Endometrium (tissue), 2 donors: ENCODE measurements around the gene GBX1.

ENCODE experiments used
- FAIRE-seq: peaks from 2 replicates; lab custom pipeline; 2012; peaks lifted over from hg19 to GRCh38; lab: Jason Lieb, UNC
- donor health status: control.
- donor health status: control.

GBX1 gene

DNA sequence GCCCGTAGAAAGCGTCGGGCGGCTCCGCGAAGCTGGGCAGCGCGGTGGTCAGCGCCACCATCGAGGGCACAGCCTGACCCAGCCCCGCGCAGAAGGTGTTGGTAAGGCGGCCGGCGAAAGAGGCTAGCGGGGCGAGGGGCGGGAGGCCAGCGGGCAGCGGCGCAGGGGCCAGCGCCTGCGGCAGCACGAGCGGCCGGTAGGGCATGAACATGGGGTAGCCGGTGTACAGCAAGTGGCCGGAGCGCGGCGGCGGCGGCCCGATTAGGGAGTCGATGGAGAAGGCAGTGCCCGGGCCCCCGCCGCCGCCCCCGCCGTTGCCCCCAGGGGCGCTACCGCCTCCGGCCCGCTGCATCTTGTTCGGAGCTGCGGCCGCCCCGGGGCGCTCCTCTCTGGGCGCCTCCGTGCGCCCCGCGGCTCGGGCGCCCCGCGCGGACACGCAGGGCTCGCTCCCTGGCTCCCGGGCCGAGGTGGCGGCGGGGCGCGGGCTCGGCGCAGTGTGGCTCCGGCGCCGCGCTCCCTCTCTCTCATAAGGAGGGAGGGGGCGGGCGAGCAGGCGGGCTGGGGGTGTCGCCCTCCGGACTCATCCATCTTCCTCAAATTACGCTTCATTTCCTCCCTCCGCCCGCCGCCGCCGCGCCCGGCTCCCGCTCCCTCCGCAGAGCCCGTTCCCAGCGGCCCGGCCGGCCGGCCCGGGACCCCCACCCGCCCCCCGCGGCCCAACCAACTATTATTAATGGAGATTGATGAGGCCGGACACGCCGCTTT is at the start of gene GBX1:
TSS of gene GBX1 (minus strand) at position 498 of the 765 bp plus-strand sequence. CDS start at position 352, 146 bp downstream.
- FAIRE-seq, result no peak

GRCh38 chr7:151215396-151215795 is 47.9 kb upstream of the GBX1 start:
- no peak for FAIRE-seq

DNA sequence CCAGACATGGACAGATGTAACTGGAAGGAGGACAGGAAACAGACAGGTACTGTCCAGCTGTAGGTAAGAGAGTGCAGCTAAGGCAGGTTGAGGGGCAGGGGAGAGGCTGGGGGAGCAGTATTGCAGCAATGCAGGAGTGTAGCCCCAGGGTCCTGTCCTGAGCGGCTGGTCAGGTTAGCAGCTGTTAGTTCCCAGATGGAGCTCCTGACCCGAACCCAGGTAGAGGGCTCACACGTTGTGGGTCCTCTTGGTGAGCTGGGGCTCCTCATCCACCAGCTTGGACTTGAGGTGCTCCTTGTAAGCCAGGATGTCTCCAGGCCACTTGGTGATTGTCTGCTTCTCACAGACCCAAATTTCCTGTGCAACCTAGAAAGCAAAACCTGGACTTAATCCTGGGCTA is 46.3 kb upstream of the GBX1 start:
- FAIRE-seq, result no peak

DNA sequence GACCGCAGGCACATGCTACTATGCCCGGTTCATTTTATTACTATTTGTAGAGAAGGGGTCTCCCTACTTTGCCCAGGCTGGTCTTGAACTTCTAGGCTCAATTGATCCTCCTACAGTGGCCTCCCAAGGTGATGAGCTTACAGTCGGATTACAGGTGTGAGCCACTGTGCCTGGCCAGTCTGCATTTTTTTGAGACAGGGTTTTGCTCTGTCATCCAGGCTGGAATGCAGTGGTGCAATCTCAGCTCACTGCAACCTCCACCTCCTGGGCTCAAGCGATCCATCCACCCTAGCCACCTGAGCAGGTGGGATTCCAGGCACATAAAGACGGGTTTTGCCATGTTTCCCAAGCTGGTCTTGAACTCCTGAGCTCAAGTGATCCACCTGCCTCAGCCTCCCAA is 45.1 kb upstream of the GBX1 start:
- FAIRE-seq, result no peak

DNA sequence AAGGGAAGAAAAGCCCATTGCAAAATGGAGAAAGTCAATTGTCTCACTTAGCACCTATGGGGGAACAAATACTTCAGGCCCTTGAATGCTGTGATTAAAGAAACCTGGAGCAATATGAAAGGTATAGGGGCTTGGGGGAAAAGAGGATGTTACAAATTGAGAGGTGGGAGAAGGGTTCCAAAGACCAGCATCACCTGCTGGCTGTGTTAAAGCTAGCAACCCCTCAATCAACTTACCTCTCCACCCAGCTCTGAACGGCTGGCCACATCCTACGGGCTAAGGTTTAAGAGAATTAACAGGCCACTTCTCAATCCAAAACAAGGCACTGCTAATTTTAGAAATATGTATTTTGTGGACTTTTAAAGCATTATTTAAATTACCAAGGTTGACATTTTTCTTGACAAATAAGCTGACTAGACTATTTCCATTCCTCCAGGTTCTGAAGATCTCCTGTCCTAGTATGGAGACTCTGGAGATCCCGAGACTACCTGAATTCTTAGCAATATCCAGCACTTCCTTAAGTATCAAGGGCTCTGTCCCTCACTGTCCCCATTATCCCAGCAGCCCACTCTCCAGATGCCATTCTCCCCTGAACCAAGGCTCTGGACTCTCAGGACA is 43.8 kb upstream of the GBX1 start:
- FAIRE-seq, result no peak

- FAIRE-seq, result no peak
Measured at GRCh38 chr7:151210087-151210854, 42.8 kb upstream of the GBX1 start, which contains the start of gene H2BK1. TSS of gene H2BK1 (minus strand) at chr7:151210488. CDS start at chr7:151210318, 170 bp downstream.

DNA sequence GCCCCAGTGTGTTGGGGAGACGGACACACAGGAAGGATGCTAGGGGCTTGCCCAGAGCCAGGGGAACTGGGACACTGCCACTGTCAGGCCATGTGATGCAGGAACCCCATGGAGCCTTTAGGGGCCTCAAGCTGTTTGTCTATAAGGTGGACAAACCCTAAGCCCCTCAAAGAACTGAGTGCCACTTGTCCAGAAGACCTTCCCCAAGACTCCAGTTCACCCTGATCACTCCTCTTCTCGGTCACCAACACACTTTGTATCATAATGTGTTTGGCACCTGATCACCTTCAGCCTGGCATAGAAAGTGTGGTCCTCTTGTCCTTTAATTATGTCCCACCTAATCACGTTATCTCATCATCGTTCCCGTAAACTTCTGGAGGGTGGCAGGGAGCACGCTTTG is 42.1 kb upstream of the GBX1 start:
- FAIRE-seq, result no peak

- no peak for FAIRE-seq
Measured at GRCh38 chr7:151208253-151208862, 40.9 kb upstream of the GBX1 start.

- FAIRE-seq, result no peak
Measured at GRCh38 chr7:151207804-151208203, 40.3 kb upstream of the GBX1 start.

DNA sequence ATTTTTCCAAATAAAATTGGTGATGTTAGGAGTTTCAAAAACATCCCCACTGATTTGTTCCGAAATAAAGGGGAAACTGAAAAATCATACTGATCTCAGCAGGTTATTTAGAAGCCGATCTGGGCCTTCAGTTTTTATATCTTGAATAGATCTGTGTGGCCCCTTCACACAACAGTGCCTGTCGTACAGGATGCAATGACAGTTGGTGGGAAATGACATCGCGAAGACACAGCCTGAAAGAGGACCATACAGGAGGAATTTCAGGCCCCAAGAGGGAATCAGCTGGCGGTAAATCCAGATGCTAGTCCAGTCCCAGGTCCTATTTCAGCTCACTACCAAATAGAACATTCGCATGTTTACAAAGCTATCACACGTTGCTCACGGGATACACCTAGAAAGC is 39.8 kb upstream of the GBX1 start:
- no peak for FAIRE-seq

DNA sequence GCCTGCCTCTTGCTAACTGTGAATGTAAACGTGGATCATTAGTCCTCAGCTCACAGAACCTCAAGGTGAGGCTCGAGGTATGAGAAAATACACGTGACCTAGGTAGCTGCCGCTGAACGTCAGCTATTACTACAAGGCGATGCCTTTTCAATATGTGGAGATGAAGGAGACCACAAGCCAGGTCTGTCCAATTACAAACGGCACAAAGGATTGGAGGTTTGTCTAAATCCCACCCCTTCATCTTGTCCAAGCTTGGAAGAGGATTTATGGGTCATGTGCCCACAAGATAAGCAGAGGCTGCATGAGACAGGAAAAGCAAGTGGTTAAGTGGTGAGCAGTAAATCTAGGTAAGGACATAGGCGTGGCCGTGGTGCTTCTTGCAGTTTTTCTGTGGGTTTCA is 39.4 kb upstream of the GBX1 start:
- no peak for FAIRE-seq

- FAIRE-seq, result no peak
Measured at GRCh38 chr7:151205730-151206129, 38.2 kb upstream of the GBX1 start.

- FAIRE-seq, result no peak
Measured at GRCh38 chr7:151204383-151205032, 37.0 kb upstream of the GBX1 start.

- FAIRE-seq, result no peak
Measured at GRCh38 chr7:151202836-151203235, 35.3 kb upstream of the GBX1 start.

DNA sequence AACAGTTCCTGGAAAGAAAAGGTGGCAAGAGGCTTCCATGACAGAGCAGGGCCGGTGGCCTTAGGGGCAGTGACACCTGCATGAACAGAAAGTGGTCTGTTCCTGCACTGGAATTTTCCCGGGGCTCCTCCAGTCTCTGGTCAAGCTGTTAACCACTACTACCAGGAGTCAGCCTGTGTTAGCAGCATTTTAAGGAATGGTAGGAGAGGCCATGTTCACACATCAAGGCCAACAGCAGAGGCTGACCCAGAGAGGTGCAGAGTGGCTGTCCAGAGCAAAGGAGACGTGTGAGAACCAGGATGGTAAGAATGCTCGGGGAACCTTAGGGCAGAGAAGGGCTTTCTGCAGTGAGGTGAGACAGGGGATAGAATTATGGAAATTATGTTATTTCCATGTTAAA is 34.3 kb upstream of the GBX1 start:
- no peak for FAIRE-seq

DNA sequence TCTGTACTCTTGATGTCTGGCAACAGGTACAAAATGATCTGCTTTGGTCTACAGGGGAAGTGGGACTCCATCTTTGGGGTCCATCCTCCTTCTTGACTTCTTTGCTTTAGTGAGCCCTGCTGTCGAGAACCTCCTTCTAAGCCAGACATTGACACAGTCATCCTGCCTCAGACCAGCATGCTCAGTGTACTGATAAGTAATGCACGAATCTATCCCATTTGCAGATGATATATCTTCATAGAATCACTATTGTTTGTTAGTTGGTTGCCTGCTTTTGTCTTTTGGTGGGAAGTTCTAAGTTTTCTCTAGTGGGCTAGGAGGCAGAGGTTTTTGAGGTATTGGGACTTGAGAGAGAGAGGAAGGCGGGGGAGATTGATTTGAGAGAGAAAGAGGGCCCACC is 33.9 kb upstream of the GBX1 start:
- FAIRE-seq, result no peak

GRCh38 chr7:151198945-151199848 is 31.7 kb upstream of the GBX1 start:
- FAIRE-seq, result no peak

- FAIRE-seq, result no peak
Measured at GRCh38 chr7:151197932-151198331, 30.4 kb upstream of the GBX1 start.

DNA sequence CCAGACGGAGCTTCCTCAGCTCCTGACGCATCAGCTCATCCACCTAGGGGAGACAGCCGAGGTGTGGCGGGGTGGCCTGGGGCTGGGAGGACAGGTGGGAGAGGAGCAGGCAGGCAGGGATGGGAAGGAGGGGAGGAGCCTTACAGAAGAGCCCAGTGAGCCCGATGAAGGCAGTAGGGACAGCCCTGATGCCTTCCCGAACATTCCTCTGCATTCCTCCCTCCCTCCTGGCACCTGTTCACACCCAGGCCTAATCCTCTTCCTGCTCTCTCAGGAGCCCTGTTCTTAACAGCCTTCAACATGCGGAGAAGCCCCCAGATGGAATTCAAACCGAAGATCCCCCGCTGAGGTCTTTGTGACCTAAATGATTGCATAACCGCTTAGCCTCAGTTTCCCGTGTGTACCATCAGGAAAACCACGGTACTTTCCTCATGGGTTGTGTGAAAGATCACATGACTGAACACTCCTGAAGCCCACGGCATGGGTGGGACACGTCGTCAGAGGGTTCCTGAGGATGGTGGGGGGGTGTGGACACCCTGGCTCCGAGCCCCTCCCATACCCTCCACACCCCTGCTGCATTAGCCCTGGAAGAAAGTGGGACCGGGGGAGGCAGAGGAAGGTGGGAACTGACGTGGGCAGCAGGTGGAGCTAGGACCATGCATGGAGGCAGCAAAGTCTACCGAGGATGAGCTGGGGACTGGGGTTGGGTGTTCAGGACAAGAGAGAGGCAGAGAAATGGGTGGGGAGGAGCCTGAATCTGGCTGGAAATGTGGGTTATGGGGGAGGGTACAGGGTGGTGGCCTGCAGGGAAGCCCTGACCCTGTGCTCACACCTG is 28.3 kb upstream of the GBX1 start:
- FAIRE-seq, result no peak

DNA sequence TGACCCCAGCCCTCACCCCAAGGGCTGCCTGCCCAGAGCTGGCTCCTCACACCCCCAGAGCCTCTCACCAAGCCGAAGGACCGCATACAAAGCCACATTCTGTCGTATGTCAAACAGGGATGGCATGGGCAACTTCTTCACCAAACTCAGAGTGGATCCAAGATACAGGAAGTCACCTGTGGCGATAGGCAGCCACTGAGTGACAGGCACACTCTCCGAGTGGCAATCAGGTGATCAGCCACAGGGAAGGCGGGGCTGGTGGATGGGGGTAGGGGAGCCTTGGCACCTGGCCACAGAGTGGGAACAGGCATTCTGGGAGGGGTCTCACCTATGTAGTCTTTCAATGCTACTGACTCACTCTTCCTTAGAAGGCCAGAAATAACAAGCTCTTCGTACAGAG is 26.7 kb upstream of the GBX1 start:
- FAIRE-seq, result no peak
